ENCODE results near the gene NOS3. TPM values are rescaled to one million over a fixed set of nuclear protein-coding genes. Genes with fewer than 3 reads are reported as not detected.

Gene NOS3
- total RNA-seq, 4 donors from 2014 or later, result 1.4 to 3.2 (median 2.2) TPM

DNA sequence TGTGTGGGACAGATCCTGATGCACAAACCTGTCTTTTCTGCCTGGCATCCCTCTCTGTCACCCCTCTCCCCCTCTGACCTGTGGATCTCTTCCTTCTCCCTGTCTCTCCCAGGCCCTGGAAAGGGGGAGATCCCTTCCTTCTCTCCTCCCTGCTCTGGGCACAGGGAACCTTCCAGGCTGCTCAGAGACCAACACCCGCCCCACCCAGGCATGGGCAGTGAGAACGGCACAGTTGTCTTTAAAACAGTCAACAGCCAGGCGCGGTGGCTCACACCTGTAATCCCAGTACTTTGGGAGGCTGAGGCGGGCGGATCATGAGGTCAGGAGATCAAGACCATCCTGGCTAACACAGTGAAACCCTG lies 47.4 kb upstream of the NOS3 start:
- H3K4me1 ChIP-seq, result peaks cover 0 to 65% (median 5%) of the 10 kb centered on the region in 3 donors
- H3K27me3 ChIP-seq, result peaks cover 0 to 67% (median 2%) of the 10 kb centered on the region in 4 donors
- H3K9me3 ChIP-seq, result no peaks in the 10 kb centered on the region
- H3K36me3 ChIP-seq, result no peaks in the 10 kb centered on the region
- DNase-seq, result no peak
- intact Hi-C loops (cut with DNase I), result no loop called here
- TF ChIP-seq CTCF (IDR thresholded peaks at IDR 0.05), result no peak
- TF ChIP-seq POLR2A (IDR thresholded peaks at IDR 0.05), result no peak
- no peak overlapping the region for H3K27ac ChIP-seq
- WGBS, 2 donors, result 100% methylated on average over 1 to 3 of the region's 6 CpGs
- H3K4me3 ChIP-seq, result no peak overlapping the region

DNA sequence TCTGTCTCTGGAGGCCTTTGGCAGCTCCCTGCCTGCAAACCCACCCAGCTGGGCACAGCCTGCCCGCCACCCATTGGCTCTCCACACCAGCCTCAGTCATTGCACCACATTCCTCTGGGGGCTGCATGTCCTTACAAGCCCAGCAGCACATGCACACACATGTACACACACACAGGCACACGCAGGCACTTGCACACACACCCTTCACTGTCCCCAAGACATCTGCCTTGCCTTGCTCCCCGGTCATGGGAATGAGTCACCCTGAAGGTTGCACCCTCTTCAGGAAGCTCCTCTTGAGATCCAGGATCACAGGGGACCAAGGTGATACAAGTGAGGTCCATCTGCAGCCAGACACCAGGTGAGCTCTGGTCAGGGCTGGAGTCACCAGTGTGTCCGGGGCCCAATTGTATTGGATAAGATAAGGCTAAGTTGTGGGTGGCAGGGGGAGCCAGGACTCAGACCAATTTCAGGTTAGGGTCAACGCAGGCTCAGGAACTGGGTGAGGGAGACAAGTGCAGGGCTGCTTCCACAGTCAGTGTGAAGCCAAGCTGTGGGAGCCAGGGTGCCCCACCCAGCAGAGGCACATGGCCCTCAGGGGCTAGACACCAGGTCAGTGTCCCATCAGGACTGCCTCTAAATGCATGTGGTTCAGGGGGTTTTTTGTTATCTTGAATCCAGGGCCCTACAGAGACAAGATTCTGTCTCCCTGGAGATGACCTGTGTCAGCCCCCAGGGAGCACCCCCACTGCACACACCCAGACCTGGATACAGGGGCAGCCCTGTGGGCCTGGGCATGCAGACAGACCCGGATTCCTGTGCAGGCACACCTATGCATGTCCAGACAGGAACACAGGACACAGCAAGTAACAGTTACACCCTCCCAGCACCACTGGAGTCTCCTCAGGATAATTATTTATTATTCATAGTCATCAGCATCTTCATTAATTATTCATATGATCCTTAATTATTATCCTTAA lies 46.5 kb upstream of the NOS3 start:
- H3K27me3 ChIP-seq, result peaks cover 0 to 64% (median 2%) of the 10 kb centered on the region in 4 donors
- peak overlapping the region in 1 of 4 donors; percentile 29 for H3K27ac ChIP-seq
- no peak for DNase-seq
- no peak for TF ChIP-seq POLR2A (IDR thresholded peaks at IDR 0.05)
- peaks cover 0 to 62% (median 5%) of the 10 kb centered on the region in 3 donors for H3K4me1 ChIP-seq
- WGBS, 2 donors, result 59 to 63% methylated on average over 1 to 4 of the region's 6 CpGs
- no peaks in the 10 kb centered on the region for H3K9me3 ChIP-seq
- intact Hi-C loops (cut with DNase I), result no loop called here
- no peaks in the 10 kb centered on the region for H3K36me3 ChIP-seq
- H3K4me3 ChIP-seq, result no peak overlapping the region

DNA sequence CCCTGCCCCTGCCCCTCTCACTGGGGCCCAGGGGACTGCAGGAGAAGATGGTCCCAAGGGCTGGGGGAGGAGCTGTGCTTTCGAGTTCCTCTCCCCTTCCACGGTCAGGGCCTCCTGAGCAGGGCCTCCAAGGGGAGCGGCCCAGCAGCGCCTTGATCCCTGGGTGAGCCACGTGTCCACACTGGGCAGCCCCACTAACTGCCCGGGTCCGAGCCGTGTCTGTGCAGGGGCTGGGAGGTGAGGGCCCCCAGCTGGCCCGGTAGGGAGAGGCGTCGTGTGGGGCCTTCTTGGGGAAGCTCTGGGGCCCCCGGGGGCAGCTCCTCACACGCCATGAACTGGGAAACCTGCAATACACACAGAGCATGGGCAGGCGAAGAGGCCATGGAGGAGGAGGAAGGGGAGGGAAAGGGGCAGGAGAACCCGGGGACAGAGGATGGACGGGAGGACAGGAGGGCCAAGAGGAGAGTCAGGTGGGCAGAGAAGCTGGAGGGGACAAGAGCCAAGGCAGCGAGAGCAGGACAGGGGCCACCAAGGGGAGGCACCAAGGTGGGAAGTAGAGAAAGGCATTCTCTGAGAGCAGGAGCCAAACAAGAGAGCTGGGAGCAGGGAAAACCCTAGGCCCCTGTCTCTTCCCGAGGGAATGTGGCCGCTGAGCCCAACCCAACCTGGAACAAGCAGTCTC lies 45.5 kb upstream of the NOS3 start:
- TF ChIP-seq POLR2A (IDR thresholded peaks at IDR 0.05) (no peak), CTCF (IDR thresholded peaks at IDR 0.05) (no peak)
- peak overlapping the region in 1 of 4 donors; percentile 42 for H3K27ac ChIP-seq

GRCh38 chr7:150945853-150946420 lies 44.9 kb upstream of the NOS3 start:
- intact Hi-C loops (cut with DNase I), result no loop called here
- DNase-seq, result no peak
- H3K9me3 ChIP-seq, result no peaks in the 10 kb centered on the region
- WGBS, 2 donors, result 41 to 80% methylated on average over 11 to 16 of the region's 17 CpGs
- peak overlapping the region in 1 of 4 donors; percentile 42 for H3K27ac ChIP-seq
- no peaks in the 10 kb centered on the region for H3K36me3 ChIP-seq
- no peak overlapping the region for H3K4me3 ChIP-seq
- peaks cover 0 to 62% (median 5%) of the 10 kb centered on the region in 3 donors for H3K4me1 ChIP-seq
- H3K27me3 ChIP-seq, result peaks cover 0 to 52% (median 2%) of the 10 kb centered on the region in 4 donors
- TF ChIP-seq POLR2A (IDR thresholded peaks at IDR 0.05) (no peak), CTCF (IDR thresholded peaks at IDR 0.05) (no peak)

More for the DNA sequence above, 45.5 kb upstream of the NOS3 start:
- H3K9me3 ChIP-seq, result no peaks in the 10 kb centered on the region
- intact Hi-C loops (cut with DNase I), result no loop called here
- H3K27me3 ChIP-seq, result peaks cover 0 to 58% (median 2%) of the 10 kb centered on the region in 4 donors
- DNase-seq, result no peak
- H3K4me1 ChIP-seq, result peaks cover 0 to 62% (median 5%) of the 10 kb centered on the region in 3 donors
- H3K36me3 ChIP-seq, result no peaks in the 10 kb centered on the region
- no peak overlapping the region for H3K4me3 ChIP-seq
- WGBS, 2 donors, result 50 to 54% methylated on average over 5 to 13 of the region's 19 CpGs

GRCh38 chr7:150946421-150947240 lies 44.2 kb upstream of the NOS3 start:
- H3K4me1 ChIP-seq, result peaks cover 0 to 61% (median 5%) of the 10 kb centered on the region in 3 donors
- H3K36me3 ChIP-seq, result no peaks in the 10 kb centered on the region
- no peaks in the 10 kb centered on the region for H3K9me3 ChIP-seq
- no peak overlapping the region for H3K27ac ChIP-seq
- peaks cover 0 to 45% (median 2%) of the 10 kb centered on the region in 4 donors for H3K27me3 ChIP-seq
- no peak for DNase-seq
- WGBS, 2 donors, result 53 to 73% methylated on average over 10 to 12 of the region's 27 CpGs
- intact Hi-C loops (cut with DNase I), result no loop called here
- no peak overlapping the region for H3K4me3 ChIP-seq
- TF ChIP-seq CTCF (IDR thresholded peaks at IDR 0.05) (no peak), POLR2A (IDR thresholded peaks at IDR 0.05) (no peak)

Measured in esophagus squamous epithelium (tissue), 5 donors.